Stimulated activated CD8-positive, alpha-beta memory T cell treated with anti-CD3 and anti-CD28 coated beads, Interleukin-2, amount 100 ng/mL, for 48 hours (primary cell): Measurements from ENCODE around the gene RNF175.

Experiments
- DNase-seq, 2 donors: peaks; one replicate each; pipeline ENCODE4 v3.0.0-alpha.2; 2020; ENCODE audit warnings: low read depth in 2 of 2

Gene RNF175

GRCh38 chr4:153748378-153748777 lies 11.4 kb downstream of the RNF175 start:
- DNase-seq: no peak

- no peak for DNase-seq
Measured at GRCh38 chr4:153747406-153747955, 12.3 kb downstream of the RNF175 start.

DNA sequence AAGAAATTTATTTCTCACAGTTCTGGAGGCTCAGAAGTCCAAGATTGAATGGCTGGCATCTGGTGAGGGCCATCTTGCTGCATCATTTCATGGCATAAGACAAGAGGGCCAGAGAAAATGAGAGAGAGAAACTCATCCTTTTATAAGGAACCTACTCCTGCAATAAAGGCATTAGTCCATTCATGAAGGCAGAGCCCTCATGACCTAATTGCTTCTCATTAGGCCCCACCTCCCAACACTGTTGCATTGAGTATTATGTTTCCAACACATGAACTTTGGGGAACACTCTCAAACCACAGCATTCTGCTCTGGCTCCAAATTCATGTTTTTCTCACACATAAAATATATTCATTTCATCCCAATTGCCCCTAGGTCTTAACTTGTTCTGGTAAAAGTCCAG lies 14.2 kb downstream of the RNF175 start:
- no peak for DNase-seq

GRCh38 chr4:153741541-153741940 lies 18.3 kb downstream of the RNF175 start:
- no peak for DNase-seq

DNA sequence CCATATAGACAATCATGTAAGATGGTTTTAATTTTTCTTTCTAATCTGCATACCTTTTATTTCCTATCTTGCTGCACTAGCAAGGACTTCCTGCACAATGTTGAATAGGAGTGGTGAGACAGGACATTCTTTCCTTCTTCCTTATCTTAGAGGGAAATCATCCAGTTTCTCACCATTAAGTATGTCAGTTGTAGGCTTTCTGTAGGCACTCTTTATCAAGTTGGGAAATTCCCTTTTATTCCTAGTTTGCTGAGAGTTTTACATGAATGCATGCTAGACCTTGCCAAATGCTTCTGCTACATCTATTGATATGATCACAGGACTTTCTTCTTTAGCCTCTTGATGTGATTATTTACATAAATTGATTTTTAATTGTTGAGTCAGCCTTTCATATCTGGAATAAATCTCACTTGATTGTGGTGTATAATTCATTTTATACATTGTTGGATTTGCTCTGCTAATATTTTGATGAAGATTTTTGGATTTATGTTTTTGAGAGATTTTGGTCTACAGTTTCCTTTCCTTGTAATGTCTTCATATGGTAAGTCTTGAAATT lies 23.8 kb downstream of the RNF175 start:
- no peak for DNase-seq

- no peak for DNase-seq
Measured at GRCh38 chr4:153733751-153734448, 25.9 kb downstream of the RNF175 start.

DNA sequence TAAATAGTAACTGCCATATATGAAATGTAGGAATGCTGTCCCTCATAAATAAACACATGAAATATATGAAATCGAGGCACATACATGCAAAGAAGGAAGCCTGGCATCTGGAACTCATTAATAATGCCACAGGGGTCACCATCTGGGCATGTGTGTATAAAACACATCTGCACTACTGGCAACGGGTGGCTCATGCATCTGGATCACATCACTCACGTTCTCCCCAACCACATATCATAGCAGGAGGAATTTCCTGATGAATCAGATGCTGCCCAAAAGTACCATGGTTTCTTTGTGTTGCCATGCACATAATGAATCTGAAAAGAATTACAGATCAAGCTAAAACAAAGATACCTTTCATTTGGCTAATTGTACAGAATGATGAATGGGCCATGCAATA lies 28.6 kb downstream of the RNF175 start:
- DNase-seq: no peak

- no peak for DNase-seq
Measured at GRCh38 chr4:153729895-153730294, 29.9 kb downstream of the RNF175 start.

- no peak for DNase-seq
Measured at GRCh38 chr4:153728660-153729059, 31.2 kb downstream of the RNF175 start.

- no peak for DNase-seq
Measured at GRCh38 chr4:153728151-153728550, 31.7 kb downstream of the RNF175 start.

DNA sequence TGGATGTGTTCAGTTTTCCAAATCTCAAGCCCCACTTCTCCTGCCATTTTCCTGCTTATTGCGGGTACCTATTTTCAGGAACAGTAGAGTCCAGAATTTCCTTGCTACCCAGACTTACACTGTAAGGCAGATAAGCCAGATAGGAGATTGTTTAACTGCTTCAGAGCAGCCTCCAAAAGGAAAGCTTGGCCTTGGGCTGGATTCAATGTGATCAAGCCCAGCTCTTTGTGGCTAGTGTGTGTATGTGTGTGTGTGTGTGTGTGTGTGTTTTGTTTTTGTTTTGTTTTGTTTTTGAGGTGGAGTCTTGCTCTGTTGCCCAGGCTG lies 34.0 kb downstream of the RNF175 start:
- no peak for DNase-seq

- DNase-seq: no peak
Measured at GRCh38 chr4:153725136-153725830, 34.5 kb downstream of the RNF175 start.

DNA sequence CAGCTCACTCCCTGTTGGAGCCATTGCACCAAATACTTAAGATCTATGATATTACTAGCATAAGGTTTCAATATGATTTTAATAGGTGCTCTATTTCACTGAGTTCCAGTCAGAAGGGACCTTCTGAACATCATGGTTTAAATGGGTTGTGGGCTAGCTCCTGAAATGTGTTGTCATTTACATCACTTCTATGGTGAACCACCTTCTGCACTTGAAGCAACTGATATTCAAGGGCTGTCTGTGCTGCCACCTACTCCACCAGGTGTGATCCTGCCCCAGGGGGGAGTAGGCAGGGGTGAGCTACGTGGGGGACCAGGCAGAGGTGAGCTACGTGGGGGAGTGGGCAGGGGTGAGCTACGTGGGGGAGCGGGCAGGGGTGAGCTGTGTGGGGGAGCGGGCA lies 35.2 kb downstream of the RNF175 start:
- no peak for DNase-seq

DNA sequence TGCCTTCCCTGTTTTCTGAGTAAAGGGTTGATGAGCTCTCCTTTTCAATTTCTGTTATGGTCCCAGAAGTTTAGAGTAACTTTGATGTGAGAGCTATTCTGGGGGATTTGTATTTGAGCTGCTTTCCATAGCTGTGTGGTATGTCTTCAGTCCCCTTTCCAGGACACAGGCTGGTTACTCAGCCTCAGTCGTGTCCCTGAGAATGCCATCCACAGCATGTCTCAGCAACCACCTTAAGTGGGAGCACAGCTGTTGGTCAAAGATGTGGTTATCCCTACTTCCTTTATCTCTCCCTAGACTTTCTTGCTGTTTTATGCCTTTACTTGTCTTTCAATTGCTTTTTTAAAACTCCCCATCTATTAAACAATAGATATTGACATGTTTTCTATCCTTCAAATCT lies 37.8 kb downstream of the RNF175 start:
- DNase-seq: no peak

DNA sequence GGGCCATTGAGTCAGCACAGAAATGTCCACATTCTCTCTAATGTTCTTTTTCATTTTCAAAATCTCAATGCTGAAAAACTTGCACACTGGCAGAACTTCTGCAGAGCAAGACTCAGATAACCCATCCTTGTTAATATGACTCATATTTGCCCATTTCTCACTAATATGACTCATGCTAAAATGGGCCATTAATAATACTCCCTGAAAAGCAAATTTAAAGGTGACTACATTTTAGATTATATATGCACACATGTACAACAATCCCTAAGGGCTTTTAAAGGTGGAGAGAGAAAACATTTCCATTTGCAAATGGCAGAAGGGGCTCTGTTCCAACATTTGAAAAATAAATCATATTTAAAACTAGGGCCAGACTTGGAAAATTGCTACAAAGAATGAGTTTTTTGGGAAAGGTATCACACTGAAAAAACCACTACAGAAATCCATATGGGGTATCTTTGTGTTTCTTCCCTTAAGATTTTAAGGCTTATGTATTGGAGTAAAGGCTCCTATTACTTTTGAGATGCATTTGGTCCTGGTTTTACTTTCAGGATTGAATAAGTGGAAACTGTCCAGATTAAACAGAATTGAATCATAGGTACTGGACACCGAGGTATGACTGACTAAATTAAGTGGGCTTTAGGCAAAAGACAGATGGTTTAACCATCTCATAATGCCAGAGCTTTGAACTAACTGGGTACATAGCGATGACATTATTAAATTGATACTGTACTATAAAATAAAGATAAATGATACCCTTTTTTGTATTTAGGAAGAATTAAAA lies 45.8 kb downstream of the RNF175 start:
- DNase-seq: no peak

GRCh38 chr4:153710681-153711080 lies 49.1 kb downstream of the RNF175 start:
- no peak for DNase-seq

GRCh38 chr4:153706519-153706918 lies 53.3 kb downstream of the RNF175 start:
- DNase-seq: no peak

DNA sequence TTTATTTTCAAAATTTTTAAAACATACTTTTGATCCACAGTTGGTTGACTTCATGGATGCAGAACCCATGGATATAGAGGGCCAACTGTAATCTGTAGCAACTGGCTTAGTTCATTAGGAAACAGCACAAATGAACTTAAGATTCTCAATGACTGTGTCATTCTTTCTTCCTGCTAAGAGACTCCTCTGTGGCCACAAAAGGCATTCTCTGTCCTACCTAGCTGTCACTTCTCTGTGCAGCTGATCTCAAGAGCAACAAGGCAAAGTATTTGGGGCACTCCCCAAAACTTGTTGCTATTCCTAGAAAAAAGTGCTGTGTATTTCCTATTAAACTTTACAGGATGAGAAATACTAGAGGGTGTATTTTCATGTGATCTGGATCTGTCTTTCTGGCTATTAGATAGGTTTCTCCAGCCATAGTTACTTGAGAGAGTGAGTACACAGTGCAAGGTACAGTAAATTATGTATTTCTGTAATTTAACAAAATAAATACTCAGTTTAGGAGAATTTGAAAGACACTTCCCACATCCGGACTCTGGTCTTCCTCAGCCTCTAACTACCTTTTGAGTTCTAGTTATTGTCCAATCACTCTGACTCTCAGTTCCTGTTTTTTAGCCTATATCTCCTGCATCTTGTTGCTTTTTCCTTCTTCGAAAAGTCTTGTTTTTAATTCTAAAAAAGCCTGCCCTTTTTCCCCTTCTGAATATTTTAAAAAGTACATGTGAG lies 53.9 kb downstream of the RNF175 start:
- no peak for DNase-seq

DNA sequence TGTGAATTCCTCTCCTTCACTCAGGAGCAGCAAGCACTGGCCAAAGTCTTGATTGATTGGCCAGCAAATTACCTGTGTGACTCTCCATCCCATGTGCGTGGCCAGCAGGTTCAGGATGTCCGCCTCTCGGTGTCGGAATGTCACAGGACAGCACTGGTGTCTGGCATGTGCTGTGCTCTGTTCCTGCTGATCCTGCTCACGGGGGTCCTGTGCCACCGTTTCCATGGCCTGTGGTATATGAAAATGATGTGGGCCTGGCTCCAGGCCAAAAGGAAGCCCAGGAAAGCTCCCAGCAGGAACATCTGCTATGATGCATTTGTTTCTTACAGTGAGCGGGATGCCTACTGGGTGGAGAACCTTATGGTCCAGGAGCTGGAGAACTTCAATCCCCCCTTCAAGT lies 55.3 kb downstream of the RNF175 start:
- DNase-seq: no peak

- no peak for DNase-seq
Measured at GRCh38 chr4:153684971-153685371, 74.9 kb downstream of the RNF175 start.

DNA sequence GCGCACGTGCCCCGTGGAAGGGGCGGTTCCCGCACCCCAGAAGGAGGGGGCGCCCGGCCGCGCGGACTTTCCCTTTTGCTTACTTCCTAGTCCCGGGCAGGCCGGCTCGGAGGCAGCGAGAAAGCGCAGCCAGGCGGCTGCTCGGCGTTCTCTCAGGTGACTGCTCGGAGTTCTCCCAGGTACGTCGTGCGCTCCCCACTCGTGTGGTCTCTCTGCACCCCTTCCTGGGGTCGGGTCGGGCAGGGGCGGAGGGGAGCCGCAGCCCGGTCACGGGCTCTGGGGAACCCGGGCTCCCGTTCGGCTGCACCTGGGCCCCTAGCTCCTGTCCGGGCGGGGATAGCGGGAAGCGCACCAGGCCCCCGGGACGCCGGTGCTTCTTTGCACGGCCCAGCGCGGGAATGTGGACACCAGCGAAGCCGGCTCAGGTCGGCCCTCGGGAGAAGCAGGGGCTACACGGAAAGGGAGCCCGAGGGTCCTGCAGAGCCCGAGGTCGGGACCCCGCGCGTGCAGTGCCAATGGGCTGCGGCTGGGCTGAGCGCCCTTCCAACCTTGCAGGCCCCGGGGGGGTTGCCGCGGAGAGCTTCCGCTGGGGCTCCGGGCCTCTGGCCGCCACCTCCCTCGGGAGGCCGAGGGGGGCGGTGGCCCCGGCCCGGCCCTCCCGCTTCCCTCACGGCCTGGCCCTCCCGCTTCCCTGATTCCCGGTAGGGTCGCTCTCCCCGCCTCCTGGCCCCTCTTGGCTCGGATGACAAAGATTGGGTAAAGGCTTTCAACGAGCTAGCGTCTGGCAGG lies 75.4 kb downstream of the RNF175 start, which contains the start of gene TLR2:
Gene TLR2 (plus strand): TSS at position 99 of the 789 bp plus-strand sequence. CDS start 18,628 bp downstream, outside the sequence.
- peak; percentile 42 to 43 for DNase-seq
